Measurements from ENCODE around the gene FKBP8.
"Not testable (repeated sequence)": the region's sequence is repeated elsewhere in the genome, so short reads cannot be mapped to it uniquely, and the experiment has no call there.

Gene FKBP8

DNA sequence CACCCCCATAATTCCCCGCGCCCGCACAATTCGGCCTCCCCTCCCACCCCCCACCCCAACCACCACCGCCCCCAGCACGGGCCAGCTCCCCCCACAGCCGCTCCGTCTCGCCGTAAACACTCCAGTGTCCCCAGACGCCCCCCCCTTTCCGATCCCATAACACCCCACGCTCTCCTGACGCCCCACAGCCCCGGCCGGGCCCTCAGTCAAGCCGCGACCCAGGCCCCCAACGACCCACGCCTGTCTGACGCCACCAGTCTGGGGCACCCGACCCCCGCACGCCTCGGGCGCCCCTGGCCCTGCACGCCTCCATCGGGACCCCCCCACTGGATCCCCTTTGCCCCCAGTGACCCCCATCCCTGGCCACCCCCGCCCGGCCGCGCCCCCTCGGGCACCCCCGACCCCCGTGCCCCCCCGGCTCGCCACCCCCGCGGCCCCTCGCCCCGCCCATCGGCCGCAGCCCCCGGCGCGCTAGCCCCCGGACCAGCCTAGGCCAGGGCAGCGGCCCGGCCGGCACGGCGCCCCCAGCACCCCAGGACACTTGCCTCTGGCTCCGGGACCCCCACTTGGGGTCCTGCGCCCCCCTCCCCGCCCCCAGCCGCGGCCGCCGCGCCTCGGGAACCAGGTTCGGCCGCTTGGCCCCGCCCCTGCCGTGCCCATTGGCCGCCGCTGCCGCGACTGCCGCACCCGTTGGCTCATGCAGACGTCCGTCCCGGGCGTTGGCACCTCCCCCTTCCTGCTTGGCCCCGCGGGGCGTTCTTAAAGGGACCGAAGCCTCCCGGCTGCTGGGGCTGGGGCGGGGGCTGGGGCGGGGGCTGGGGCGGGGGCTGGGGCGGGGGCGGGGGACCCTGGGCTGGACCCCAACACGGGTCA, at the start of gene FKBP8:
Gene FKBP8, minus strand, starts transcription at position 633 of the 873 bp plus-strand sequence. CDS start 1,603 bp downstream, outside the sequence.
- Histone ChIP-seq H3K9me3 (ENCODE audit: low read length) (no peaks in the 10 kb centered on the region), H3K4me3 (ENCODE audit: low read length) (peak within 1 kb of the TSS; percentile 65), H3K4me1 (ENCODE audit: insufficient read depth, low read length) (peaks cover 10% of the 10 kb centered on the region), H2AFZ (ENCODE audit: low read depth, low read length) (no peak within 1 kb of the TSS), H3K36me3 (ENCODE audit: insufficient read depth, low read length) (peaks cover 24% of the 10 kb centered on the region), H3K27me3 (ENCODE audit: insufficient read depth, low read length) (no peaks in the 10 kb centered on the region)

DNA sequence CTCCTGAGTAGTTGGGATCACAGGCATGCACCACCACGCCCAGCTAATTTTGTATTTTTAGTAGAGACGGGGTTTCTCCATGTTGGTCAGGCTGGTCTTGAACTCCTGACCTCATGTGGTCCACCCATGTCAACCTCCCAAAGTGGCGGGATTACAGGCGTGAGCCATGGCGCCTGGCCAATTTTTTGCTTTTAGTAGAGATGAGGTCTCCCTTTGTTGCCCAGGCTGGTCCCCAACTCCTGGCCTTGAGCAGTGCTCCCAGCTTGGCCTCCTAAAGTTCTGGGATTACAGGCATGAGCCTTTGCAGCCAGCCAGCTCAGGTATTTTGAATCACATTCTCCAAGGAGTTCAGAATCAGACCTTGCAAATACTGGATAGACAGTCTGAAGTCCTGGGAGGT, 49.4 kb upstream of the FKBP8 start:
- Histone ChIP-seq H3K4me1 (ENCODE audit: insufficient read depth, low read length) (peaks cover 14% of the 10 kb centered on the region), H3K27me3 (ENCODE audit: insufficient read depth, low read length) (peaks cover 10% of the 10 kb centered on the region)
- H3K4me3 ChIP-seq (ENCODE audit: low read length); H2AFZ ChIP-seq (ENCODE audit: low read depth, low read length); H3K9me3 ChIP-seq (ENCODE audit: low read length); H3K36me3 ChIP-seq (ENCODE audit: insufficient read depth, low read length): not testable (repeated sequence)

DNA sequence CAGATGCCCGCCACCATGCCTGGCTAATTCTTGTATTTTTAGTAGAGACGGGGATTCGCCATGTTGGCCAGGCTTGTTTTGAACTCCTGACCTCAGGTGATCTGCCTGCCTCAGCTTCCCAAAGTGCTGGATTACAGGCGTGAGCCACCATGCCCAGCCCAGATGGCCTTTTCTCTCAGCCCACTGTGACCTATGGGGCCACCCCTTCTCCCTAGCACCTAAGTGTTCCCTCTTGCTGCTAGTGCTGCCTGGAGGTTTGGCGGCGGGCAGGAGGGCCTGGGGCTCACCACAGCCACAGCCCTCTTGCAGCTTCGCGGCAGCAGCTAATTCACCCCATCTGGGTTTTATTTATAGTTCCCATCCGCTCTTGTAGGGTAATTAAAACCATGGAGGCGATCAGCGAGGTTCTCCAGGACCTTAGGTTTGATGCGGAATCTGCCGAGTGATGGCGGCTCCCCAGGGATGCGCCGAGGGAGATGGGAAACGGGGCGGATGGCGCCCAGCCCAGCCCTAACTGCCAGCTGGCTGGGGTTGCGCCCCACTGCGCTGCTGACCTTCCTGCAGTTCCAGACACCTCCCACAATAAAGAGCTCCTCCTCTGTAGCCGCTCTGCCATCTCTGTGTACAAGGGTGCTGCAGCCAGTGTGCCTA, 48.5 kb upstream of the FKBP8 start:
- H2AFZ ChIP-seq (ENCODE audit: low read depth, low read length) = no peak overlapping the region
- peaks cover 9% of the 10 kb centered on the region for H3K36me3 ChIP-seq (ENCODE audit: insufficient read depth, low read length)
- H3K4me1 ChIP-seq (ENCODE audit: insufficient read depth, low read length) = peaks cover 14% of the 10 kb centered on the region
- peaks cover 10% of the 10 kb centered on the region for H3K27me3 ChIP-seq (ENCODE audit: insufficient read depth, low read length)
- H3K9me3 ChIP-seq (ENCODE audit: low read length) = peaks cover 1% of the 10 kb centered on the region
- no peak overlapping the region for H3K4me3 ChIP-seq (ENCODE audit: low read length)

GRCh38 chr19:18590273-18591272, 47.2 kb upstream of the FKBP8 start:
- H2AFZ ChIP-seq (ENCODE audit: low read depth, low read length) = no peak overlapping the region
- H3K4me1 ChIP-seq (ENCODE audit: insufficient read depth, low read length) = peaks cover 14% of the 10 kb centered on the region
- H3K4me3 ChIP-seq (ENCODE audit: low read length) = no peak overlapping the region
- H3K27me3 ChIP-seq (ENCODE audit: insufficient read depth, low read length) = peaks cover 8% of the 10 kb centered on the region
- peaks cover 1% of the 10 kb centered on the region for H3K9me3 ChIP-seq (ENCODE audit: low read length)
- peaks cover 9% of the 10 kb centered on the region for H3K36me3 ChIP-seq (ENCODE audit: insufficient read depth, low read length)

- Histone ChIP-seq H3K36me3 (ENCODE audit: insufficient read depth, low read length) (peaks cover 9% of the 10 kb centered on the region), H3K9me3 (ENCODE audit: low read length) (peaks cover 1% of the 10 kb centered on the region), H3K27me3 (ENCODE audit: insufficient read depth, low read length) (peaks cover under 1% of the 10 kb centered on the region), H2AFZ (ENCODE audit: low read depth, low read length) (peak overlapping the region; percentile 67), H3K4me1 (ENCODE audit: insufficient read depth, low read length) (peaks cover 9% of the 10 kb centered on the region), H3K4me3 (ENCODE audit: low read length) (peak overlapping the region; percentile 57)
Measured at GRCh38 chr19:18589380-18590272, 46.3 kb upstream of the FKBP8 start.

DNA sequence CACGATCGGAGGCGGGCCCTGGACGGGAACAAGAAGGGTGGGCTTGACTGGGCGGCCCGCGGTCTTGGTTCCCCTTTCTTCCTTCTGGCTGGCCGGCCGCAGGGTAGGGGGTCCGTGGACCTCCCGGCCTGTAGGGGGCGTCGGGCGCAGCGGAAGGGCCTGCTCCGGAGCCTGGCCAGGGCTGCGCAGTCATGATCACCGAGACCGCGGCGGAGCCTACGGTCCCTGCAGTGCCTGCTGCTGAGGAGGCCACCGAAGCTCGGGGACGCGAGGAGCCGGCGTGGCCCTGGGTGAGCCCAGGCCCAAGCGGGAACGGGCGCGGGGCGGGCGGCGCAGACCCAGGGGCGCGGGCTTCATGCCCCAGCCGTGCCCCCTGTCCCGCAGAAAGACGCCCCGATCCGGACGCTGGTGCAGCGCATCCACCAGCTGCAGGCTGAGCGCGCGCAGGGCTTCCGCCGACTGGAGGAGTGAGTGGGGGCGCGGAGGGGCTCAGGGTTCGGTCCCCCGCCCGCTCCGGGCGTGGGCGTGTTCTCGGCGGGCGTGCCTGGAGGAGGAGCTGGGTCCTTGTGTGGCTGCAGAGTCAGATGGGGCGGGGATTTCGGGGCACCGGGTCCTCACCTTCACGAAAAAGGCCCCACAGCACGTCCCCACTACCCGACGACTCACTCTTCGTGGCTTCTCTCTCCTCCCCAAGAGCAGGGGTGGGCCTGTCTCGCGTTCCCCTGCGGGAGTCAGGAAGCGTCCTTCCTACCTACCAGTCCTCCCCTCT, 45.4 kb upstream of the FKBP8 start, which contains the start of gene REX1BD:
Gene REX1BD, plus strand, starts transcription at position 188 of the 769 bp plus-strand sequence. Its CDS starts 4 bp downstream, at position 192.
- peak within 1 kb of the TSS; percentile 57 for H3K4me3 ChIP-seq (ENCODE audit: low read length)
- peaks cover 5% of the 10 kb centered on the region for H3K4me1 ChIP-seq (ENCODE audit: insufficient read depth, low read length)
- peaks cover 9% of the 10 kb centered on the region for H3K36me3 ChIP-seq (ENCODE audit: insufficient read depth, low read length)
- peak within 1 kb of the TSS; percentile 67 for H2AFZ ChIP-seq (ENCODE audit: low read depth, low read length)
- H3K9me3 ChIP-seq (ENCODE audit: low read length) = peaks cover 1% of the 10 kb centered on the region
- H3K27me3 ChIP-seq (ENCODE audit: insufficient read depth, low read length) = no peaks in the 10 kb centered on the region

GRCh38 chr19:18587962-18588610, 44.7 kb upstream of the FKBP8 start:
- H3K4me1 ChIP-seq (ENCODE audit: insufficient read depth, low read length) = peaks cover 5% of the 10 kb centered on the region
- peak overlapping the region; percentile 67 for H2AFZ ChIP-seq (ENCODE audit: low read depth, low read length)
- peaks cover 1% of the 10 kb centered on the region for H3K9me3 ChIP-seq (ENCODE audit: low read length)
- H3K36me3 ChIP-seq (ENCODE audit: insufficient read depth, low read length) = peaks cover 9% of the 10 kb centered on the region
- H3K4me3 ChIP-seq (ENCODE audit: low read length) = peak overlapping the region; percentile 57
- H3K27me3 ChIP-seq (ENCODE audit: insufficient read depth, low read length) = no peaks in the 10 kb centered on the region

- Histone ChIP-seq H3K4me1 (ENCODE audit: insufficient read depth, low read length) (peaks cover 5% of the 10 kb centered on the region), H2AFZ (ENCODE audit: low read depth, low read length) (no peak overlapping the region), H3K4me3 (ENCODE audit: low read length) (no peak overlapping the region), H3K27me3 (ENCODE audit: insufficient read depth, low read length) (no peaks in the 10 kb centered on the region), H3K36me3 (ENCODE audit: insufficient read depth, low read length) (peaks cover 9% of the 10 kb centered on the region), H3K9me3 (ENCODE audit: low read length) (peaks cover 1% of the 10 kb centered on the region)
Measured at GRCh38 chr19:18587561-18587960, 44.2 kb upstream of the FKBP8 start.

- no peak overlapping the region for H2AFZ ChIP-seq (ENCODE audit: low read depth, low read length)
- H3K27me3 ChIP-seq (ENCODE audit: insufficient read depth, low read length) = no peaks in the 10 kb centered on the region
- peaks cover 5% of the 10 kb centered on the region for H3K4me1 ChIP-seq (ENCODE audit: insufficient read depth, low read length)
- H3K36me3 ChIP-seq (ENCODE audit: insufficient read depth, low read length) = peaks cover 9% of the 10 kb centered on the region
- no peak overlapping the region for H3K4me3 ChIP-seq (ENCODE audit: low read length)
- peaks cover 1% of the 10 kb centered on the region for H3K9me3 ChIP-seq (ENCODE audit: low read length)
Measured at GRCh38 chr19:18586306-18586705, 42.9 kb upstream of the FKBP8 start.

DNA sequence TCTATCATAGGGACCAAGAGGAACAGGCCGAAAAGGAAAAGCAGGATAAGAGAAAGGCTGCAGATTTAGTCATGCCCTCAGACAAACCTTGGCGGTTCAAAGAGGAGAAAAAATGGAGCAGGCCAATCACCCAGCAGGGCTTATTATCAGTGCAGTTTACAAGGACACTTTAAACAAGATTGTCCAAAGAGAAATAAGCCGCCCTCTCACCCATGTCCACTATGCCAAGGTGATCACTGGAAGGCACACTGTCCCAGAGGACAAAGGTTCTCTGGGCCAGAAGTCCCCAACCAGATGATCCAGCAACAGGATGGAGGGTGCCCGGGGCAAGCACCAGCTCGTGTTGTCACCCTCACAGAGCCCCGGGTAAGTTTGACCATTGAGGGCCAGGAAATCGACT, 36.9 kb upstream of the FKBP8 start:
- no peaks in the 10 kb centered on the region for H3K9me3 ChIP-seq (ENCODE audit: low read length)
- no peaks in the 10 kb centered on the region for H3K4me1 ChIP-seq (ENCODE audit: insufficient read depth, low read length)
- H3K27me3 ChIP-seq (ENCODE audit: insufficient read depth, low read length) = no peaks in the 10 kb centered on the region
- no peak overlapping the region for H3K4me3 ChIP-seq (ENCODE audit: low read length)
- H2AFZ ChIP-seq (ENCODE audit: low read depth, low read length) = no peak overlapping the region
- peaks cover 20% of the 10 kb centered on the region for H3K36me3 ChIP-seq (ENCODE audit: insufficient read depth, low read length)

GRCh38 chr19:18577365-18577914, 34.1 kb upstream of the FKBP8 start:
- no peak overlapping the region for H2AFZ ChIP-seq (ENCODE audit: low read depth, low read length)
- H3K4me3 ChIP-seq (ENCODE audit: low read length) = no peak overlapping the region
- H3K4me1 ChIP-seq (ENCODE audit: insufficient read depth, low read length) = peaks cover 8% of the 10 kb centered on the region
- H3K36me3 ChIP-seq (ENCODE audit: insufficient read depth, low read length) = peaks cover 39% of the 10 kb centered on the region
- no peaks in the 10 kb centered on the region for H3K9me3 ChIP-seq (ENCODE audit: low read length)
- no peaks in the 10 kb centered on the region for H3K27me3 ChIP-seq (ENCODE audit: insufficient read depth, low read length)

Data from neuron (in vitro differentiated cells).